SK-N-SH treated with all-trans-retinoic acid at 6 μM for 48 hours (cell line): ENCODE results near the gene PTPRD.

Experiments
- ARNTL ChIP-seq: fragments of 450-650 bp; formaldehyde crosslinking; IDR thresholded peaks from 2 replicates; pipeline ENCODE4 v1.5.0; 2020; ENCODE audit warnings: low read depth, mild to moderate bottlenecking, moderate library complexity, borderline replicate concordance
- BACH2 ChIP-seq: fragments of 250-450 bp; sonication (Bioruptor Pico); IDR thresholded peaks from 2 replicates; pipeline ENCODE4 v1.9.0; 2021; ENCODE audit warnings: mild to moderate bottlenecking, borderline replicate concordance
- CSRNP3 ChIP-seq: fragments of 250-450 bp; sonication (Bioruptor Pico); IDR thresholded peaks from 2 replicates; pipeline ENCODE4 v1.5.1; 2021; ENCODE audit warnings: mild to moderate bottlenecking, moderate library complexity
- ISL1 ChIP-seq: fragments of 250-450 bp; sonication (Bioruptor Pico); IDR thresholded peaks from 2 replicates; pipeline ENCODE4 v2.1.2; 2022; ENCODE audit warnings: mild to moderate bottlenecking, moderate library complexity
- OSR1 ChIP-seq: fragments of 250-450 bp; sonication (Bioruptor Pico); IDR thresholded peaks from 2 replicates; pipeline ENCODE4 v1.8.0; 2022; ENCODE audit warnings: moderate library complexity, mild to moderate bottlenecking, inconsistent platforms
- TCF4 ChIP-seq: fragments of 250-450 bp; sonication (Bioruptor Pico); IDR thresholded peaks from 2 replicates; pipeline ENCODE4 v1.8.0; 2021; ENCODE audit warnings: mild to moderate bottlenecking, moderate library complexity, borderline replicate concordance
- TOX ChIP-seq: fragments of 250-450 bp; sonication (Bioruptor Pico); IDR thresholded peaks from 2 replicates; pipeline ENCODE4 v1.8.0; 2021; ENCODE audit warnings: mild to moderate bottlenecking, moderate library complexity, borderline replicate concordance
- ZFP3 ChIP-seq: fragments of 250-450 bp; sonication (Bioruptor Pico); IDR thresholded peaks from 2 replicates; pipeline ENCODE4 v1.5.0; 2020; ENCODE audit warnings: mild to moderate bottlenecking, moderate library complexity
- ZFP30 ChIP-seq: fragments of 450-650 bp; formaldehyde crosslinking; IDR thresholded peaks from 2 replicates; pipeline ENCODE4 v1.5.0; 2022; ENCODE audit warnings: mild to moderate bottlenecking, moderate library complexity

- no peak for TF ChIP-seq ISL1
- TF ChIP-seq TOX (CRISPR knock-in tag): no peak
- TF ChIP-seq ZFP30 (CRISPR knock-in tag): no peak
- TF ChIP-seq BACH2 (CRISPR knock-in tag): no peak
- TF ChIP-seq TCF4 (CRISPR knock-in tag): no peak
- TF ChIP-seq ZFP3 (CRISPR knock-in tag): no peak
- TF ChIP-seq ARNTL (CRISPR knock-in tag): no peak
- TF ChIP-seq OSR1 (CRISPR knock-in tag): no peak
- no peak for TF ChIP-seq CSRNP3
Measured at GRCh38 chr9:8750639-8751051, 1862.2 kb downstream of the PTPRD start.
